MM.1S (cell line): ENCODE measurements around the gene SLC9A3.

Source experiments
- DNase-seq: peaks from one replicate; pipeline ENCODE4 v3.0.0-alpha.2; 2015
- H2AFZ ChIP-seq: fragments of 300-600 bp; sonication (generic); 2 replicates; pipeline ENCODE4 v1.6.0; 2016; ENCODE audit warnings: antibody characterized with exemption, low read length
- H3F3A ChIP-seq: fragments of 300-600 bp; sonication (generic); 2 replicates; pipeline ENCODE4 v1.6.1; 2016; ENCODE audit warnings: mild to moderate bottlenecking, antibody characterized with exemption, low read length, moderate library complexity, mixed read lengths; ENCODE audit not compliant: insufficient read depth
- H3K27ac ChIP-seq: fragments of 300-600 bp; sonication (generic); 2 replicates; pipeline ENCODE4 v1.5.1; 2016; ENCODE audit warnings: mild to moderate bottlenecking, low read length
- H3K27me3 ChIP-seq: fragments of 300-600 bp; sonication (generic); replicated peaks from 2 replicates; pipeline ENCODE4 v1.6.0; 2016; ENCODE audit warnings: low read length; ENCODE audit not compliant: insufficient read depth
- H3K36me3 ChIP-seq: fragments of 300-600 bp; sonication (generic); replicated peaks from 2 replicates; pipeline ENCODE4 v1.6.1; 2016; ENCODE audit warnings: mild to moderate bottlenecking, low read length, mixed read lengths; ENCODE audit not compliant: insufficient read depth
- H3K4me1 ChIP-seq: fragments of 300-600 bp; sonication (generic); 2 replicates; pipeline ENCODE4 v1.6.1; 2016; ENCODE audit warnings: low read length, mixed read lengths
- H3K4me2 ChIP-seq: fragments of 300-600 bp; sonication (generic); 2 replicates; pipeline ENCODE4 v1.6.0; 2016; ENCODE audit warnings: low read depth, low read length
- H3K4me3 ChIP-seq: fragments of 300-600 bp; sonication (generic); 2 replicates; pipeline ENCODE4 v1.5.1; 2016; ENCODE audit warnings: low read length, mixed read lengths
- H3K79me2 ChIP-seq: fragments of 300-600 bp; sonication (generic); 2 replicates; pipeline ENCODE4 v1.6.1; 2016; ENCODE audit warnings: mixed run types, low read length, mixed read lengths
- H3K9ac ChIP-seq: fragments of 300-600 bp; sonication (generic); 2 replicates; pipeline ENCODE4 v1.6.1; 2016; ENCODE audit warnings: low read length, mixed read lengths
- H3K9me2 ChIP-seq: fragments of 300-600 bp; sonication (generic); replicated peaks from 2 replicates; pipeline ENCODE4 v1.6.1; 2016; ENCODE audit warnings: mild to moderate bottlenecking, low read length, mixed read lengths; ENCODE audit not compliant: insufficient read depth
- H3K9me3 ChIP-seq: fragments of 300-600 bp; sonication (generic); replicated peaks from 2 replicates; pipeline ENCODE4 v1.6.1; 2016; ENCODE audit warnings: mild to moderate bottlenecking, low read length, mixed read lengths; ENCODE audit not compliant: insufficient read depth
- H4K20me1 ChIP-seq: fragments of 300-600 bp; sonication (generic); 2 replicates; pipeline ENCODE4 v1.6.1; 2016; ENCODE audit warnings: mild to moderate bottlenecking, low read length, moderate library complexity, mixed read lengths; ENCODE audit not compliant: insufficient read depth
- CTCF ChIP-seq: fragments of 300-600 bp; sonication (generic); IDR thresholded peaks from 2 replicates; pipeline ENCODE4 v1.5.1; 2016; ENCODE audit warnings: antibody characterized with exemption, low read length, mixed read lengths
- EZH2 ChIP-seq: fragments of 300-600 bp; sonication (generic); optimal IDR thresholded peaks from 2 replicates; pipeline ENCODE3; 2017; ENCODE audit warnings: low read depth, mild to moderate bottlenecking, antibody characterized with exemption, low read length, mixed read lengths
- EZH2phosphoT487 ChIP-seq: fragments of 300-600 bp; sonication (generic); IDR thresholded peaks from 2 replicates; pipeline ENCODE4 v1.6.1; 2018; ENCODE audit warnings: antibody characterized with exemption, low read length

The SLC9A3 gene

GRCh38 chr5:496028-496427, 28.2 kb downstream of the SLC9A3 start:
- Histone ChIP-seq H2AFZ (no peak overlapping the region), H3K9ac (no peak overlapping the region), H3K36me3 (no peaks in the 10 kb centered on the region), H3F3A (no peaks in the 10 kb centered on the region), H4K20me1 (no peaks in the 10 kb centered on the region), H3K27me3 (peaks cover 88% of the 10 kb centered on the region), H3K4me1 (no peaks in the 10 kb centered on the region), H3K4me3 (no peak overlapping the region), H3K9me2 (no peaks in the 10 kb centered on the region), H3K4me2 (no peak overlapping the region), H3K9me3 (no peaks in the 10 kb centered on the region), H3K79me2 (no peaks in the 10 kb centered on the region), H3K27ac (no peak overlapping the region)
- no peak for DNase-seq
- TF ChIP-seq EZH2 (no peak), CTCF (no peak), EZH2phosphoT487 (no peak)

- DNase-seq: no peak
- H3K9ac ChIP-seq: no peak overlapping the region
- H3K4me1 ChIP-seq: no peaks in the 10 kb centered on the region
- no peak overlapping the region for H3K4me3 ChIP-seq
- H3K79me2 ChIP-seq: no peaks in the 10 kb centered on the region
- no peak overlapping the region for H3K27ac ChIP-seq
- no peaks in the 10 kb centered on the region for H4K20me1 ChIP-seq
- H3K36me3 ChIP-seq: no peaks in the 10 kb centered on the region
- no peaks in the 10 kb centered on the region for H3F3A ChIP-seq
- no peaks in the 10 kb centered on the region for H3K9me3 ChIP-seq
- no peak overlapping the region for H2AFZ ChIP-seq
- TF ChIP-seq EZH2 (no peak), CTCF (no peak), EZH2phosphoT487 (no peak)
- peaks cover 91% of the 10 kb centered on the region for H3K27me3 ChIP-seq
- no peaks in the 10 kb centered on the region for H3K9me2 ChIP-seq
- H3K4me2 ChIP-seq: no peak overlapping the region
Observed at GRCh38 chr5:494667-495255, 29.5 kb downstream of the SLC9A3 start.

- Histone ChIP-seq H3K9ac (no peak overlapping the region), H3K36me3 (no peaks in the 10 kb centered on the region), H3K79me2 (no peaks in the 10 kb centered on the region), H3K9me2 (no peaks in the 10 kb centered on the region), H3K9me3 (no peaks in the 10 kb centered on the region), H3F3A (no peaks in the 10 kb centered on the region), H3K4me2 (no peak overlapping the region), H3K27me3 (peaks cover 91% of the 10 kb centered on the region), H2AFZ (no peak overlapping the region), H3K4me3 (no peak overlapping the region), H4K20me1 (no peaks in the 10 kb centered on the region), H3K27ac (no peak overlapping the region), H3K4me1 (no peaks in the 10 kb centered on the region)
- DNase-seq: no peak
- TF ChIP-seq CTCF (no peak), EZH2 (no peak), EZH2phosphoT487 (no peak)
Observed at GRCh38 chr5:493758-494157, 30.5 kb downstream of the SLC9A3 start.
